ENCODE measurements around the gene DISC1.
"Not testable (repeated sequence)": the region's sequence is repeated elsewhere in the genome, so short reads cannot be mapped to it uniquely, and the experiment has no call there.

DISC1 gene

DNA sequence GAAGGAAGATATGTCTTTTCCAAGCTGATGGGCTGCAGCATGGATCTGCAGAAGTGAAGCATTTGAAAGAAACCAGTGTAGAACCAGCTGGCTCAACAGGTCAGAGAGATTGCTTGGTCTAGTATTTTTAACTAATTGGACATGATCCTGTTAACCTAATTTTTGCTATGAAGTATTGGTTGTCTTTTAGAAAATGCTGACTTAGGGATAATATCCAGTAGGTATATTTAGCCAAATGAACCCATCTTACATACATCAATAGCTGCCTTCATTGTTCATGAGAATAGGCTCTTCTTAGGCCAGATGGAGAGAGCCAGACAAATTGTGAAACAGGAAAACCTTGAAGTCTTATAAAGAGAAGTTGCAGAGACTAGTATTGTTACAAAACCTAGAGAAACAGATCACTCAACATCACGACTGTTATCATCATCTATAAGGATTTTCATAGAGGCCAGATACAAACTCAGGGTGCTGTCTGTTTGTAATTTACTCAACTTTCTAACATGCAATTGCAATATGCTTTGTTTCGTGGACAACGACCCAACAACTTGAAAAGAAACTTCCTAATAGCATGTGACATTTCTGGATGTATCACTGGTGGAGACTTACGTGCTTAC is 148.2 kb downstream of the DISC1 start:
- no peak for DNase-seq (ENCODE audit: low read depth in 2 of 2)

DNA sequence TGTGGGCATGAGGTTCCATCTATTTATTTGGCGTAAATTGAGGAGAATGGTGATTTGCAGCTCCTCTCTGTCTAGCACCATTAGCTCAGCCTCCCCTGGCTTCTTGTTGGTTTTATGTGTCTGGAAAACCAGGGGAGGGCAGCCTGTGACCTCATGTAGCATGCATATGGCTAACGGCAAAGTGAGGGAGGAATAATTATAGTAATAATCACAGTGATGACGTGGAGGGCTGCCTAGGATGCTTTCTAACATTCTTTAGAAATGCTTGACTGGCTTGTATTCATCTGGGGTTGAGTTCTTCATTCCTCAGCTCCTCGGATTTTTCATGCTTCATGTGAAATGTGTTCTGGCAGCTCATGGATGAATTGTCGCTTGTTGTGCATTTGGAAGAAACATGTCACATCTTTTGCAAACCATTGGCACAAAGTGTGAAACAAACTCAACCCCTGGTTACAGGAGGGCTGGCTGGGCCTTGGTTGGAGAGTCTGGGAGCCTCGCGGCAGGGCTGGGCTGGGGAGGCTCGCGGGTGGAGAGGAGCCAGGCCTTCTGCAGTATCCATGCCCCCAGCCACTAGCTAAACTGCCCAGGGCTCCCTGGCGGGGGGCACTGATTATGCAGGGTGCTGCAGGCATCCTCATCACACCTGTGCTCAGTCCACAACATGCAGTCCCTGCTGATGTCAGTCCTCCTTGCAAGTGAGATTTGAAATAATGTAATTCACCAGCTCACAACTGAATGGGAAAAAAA is 149.6 kb downstream of the DISC1 start:
- no peak for DNase-seq (ENCODE audit: low read depth in 2 of 2)

DNA sequence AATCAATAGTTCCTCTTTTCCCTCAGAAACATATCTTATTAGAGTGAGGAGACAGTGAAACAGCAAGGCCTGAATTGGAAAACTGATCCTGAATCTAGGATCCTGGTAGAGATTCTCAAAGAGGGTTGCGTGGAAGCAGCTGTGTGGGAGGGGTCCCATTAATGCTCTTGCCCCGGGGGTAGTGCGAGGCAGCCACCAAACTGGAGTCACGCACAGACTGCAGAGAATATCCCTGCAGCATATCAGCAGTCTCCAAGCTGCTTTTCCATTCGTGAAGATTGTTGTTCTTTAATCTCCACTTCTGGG is 150.1 kb downstream of the DISC1 start:
- DNase-seq (ENCODE audit: low read depth in 2 of 2): no peak

DNA sequence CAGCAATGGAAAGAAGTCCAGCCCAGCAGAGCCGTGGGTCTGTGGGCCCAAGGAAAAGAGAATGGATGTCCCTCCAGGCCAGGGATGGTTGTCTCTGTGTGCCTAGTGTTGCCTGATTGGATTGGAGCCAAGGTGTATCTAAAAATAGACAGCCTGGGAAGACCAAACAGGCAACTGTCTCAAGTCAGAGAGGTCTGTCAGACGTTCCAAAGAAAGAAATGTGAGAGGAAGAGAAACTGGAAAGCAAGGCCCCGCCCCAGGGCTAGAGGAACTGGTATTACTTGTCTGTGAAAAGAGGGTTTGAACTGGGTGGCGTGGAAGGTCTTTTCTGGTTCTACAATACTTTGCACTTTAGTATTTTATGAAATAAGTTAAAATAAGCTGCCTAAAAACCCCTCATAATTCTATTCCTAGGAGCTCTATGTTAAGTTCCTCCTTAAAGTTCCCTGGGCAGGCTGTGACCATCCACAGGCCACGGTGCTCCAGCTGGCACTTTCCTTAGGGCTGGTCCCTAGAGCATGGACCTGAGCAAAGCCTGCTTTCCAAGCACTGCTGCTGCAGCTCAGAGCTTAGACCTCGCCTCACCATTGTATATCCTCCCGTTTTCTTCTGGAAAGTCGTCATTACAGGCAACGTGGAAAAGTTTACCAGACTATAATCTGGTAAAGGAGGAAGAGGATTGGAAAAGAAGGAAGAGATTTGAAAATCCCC is 151.6 kb downstream of the DISC1 start:
- no peak for DNase-seq (ENCODE audit: low read depth in 2 of 2)

DNA sequence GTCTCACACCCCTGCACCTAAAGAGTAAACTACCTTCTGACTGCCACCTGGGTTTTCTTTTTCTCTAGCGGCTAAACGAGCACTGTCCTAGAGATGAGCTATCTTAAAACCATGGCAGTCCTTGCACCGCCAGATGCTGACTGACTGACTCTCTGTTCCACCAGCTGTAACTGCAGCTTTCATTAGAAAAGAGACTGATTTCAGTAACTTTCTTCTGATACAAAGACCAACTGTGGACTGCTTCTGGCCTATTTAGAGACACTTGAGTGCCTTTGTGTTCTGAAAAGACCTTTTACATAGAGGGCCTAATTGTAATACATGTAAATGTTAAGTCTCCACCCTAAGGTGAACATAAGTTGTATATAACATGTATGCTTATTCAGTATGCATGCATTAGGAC is 152.5 kb downstream of the DISC1 start:
- no peak for DNase-seq (ENCODE audit: low read depth in 2 of 2)

DNA sequence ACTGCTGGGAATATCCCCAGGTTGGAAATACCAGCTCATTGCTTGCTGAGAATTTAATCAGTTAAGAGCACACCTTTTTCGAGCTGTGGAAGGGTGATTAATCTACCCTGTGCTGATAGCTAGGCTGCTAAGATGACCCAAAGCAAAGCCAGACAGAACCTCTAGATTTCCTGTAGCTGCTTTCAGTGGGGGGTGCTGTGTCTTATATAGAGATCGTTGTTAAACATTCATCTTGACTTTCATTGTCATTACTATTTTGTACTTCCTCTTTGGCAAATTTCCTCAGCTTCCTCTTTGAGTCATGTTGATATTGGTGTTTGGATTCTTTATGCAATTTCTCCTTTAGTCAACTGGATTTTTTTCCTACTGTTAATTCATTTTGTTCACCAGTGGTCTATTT is 155.3 kb downstream of the DISC1 start:
- DNase-seq (ENCODE audit: low read depth in 2 of 2): no peak

DNA sequence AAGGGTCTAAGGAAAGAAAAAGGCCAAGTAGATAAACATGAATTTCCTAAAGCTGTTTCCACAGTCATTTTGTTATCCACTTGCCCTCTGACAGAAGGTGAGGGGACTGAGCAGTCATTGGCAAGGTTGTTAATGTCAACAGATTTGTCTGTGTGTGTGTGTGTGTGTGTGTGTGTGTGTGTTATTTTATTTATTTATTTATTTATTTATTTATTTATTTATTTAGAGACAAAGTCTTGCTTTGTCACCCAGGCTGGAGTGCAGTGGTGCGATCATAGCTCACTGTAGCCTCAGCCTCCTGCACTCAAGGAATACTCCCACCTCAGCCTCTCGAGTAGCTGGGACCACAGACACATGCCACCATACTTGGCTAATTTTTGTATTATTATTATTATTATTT is 158.5 kb downstream of the DISC1 start:
- not testable (repeated sequence) for DNase-seq (ENCODE audit: low read depth in 2 of 2)

DNA sequence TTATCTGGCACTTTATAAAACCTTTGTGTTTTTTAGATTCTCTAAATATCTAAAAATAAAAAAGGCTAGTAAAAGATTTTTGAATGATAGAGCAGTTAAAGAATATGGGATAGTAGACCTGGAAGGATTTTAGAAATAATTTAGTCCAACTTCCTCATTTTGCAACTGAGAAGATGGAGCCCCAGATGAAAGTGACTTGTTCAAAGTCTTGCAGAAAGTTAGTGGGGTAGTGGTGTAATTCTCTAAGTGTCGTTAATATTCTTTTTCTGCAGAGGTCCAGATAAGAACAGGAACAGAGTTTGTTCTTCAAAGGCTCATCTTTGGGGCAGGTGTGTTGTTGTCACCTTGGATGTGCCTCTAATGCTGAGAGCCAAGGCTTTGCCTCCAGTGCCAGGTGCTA is 159.5 kb downstream of the DISC1 start:
- DNase-seq (ENCODE audit: low read depth in 2 of 2): no peak

DNA sequence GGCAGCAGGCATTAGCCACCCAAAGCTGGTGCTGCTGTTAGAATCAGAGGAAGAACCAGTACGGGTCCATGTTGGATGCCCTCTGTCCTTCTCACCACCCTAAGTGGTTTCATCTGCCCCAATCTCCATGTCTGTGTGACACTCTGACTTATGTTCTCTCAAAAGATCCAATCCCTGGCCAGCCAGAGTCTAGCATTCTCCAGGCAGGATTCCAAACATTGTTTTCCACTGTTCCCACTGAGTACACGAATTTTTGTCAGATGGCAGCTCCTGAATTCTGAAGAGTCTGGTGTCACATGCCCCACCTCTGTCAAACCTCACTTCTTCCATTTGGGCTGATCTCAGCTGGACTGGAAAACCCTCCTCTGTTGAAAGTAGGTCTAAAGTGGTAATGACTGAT is 166.0 kb downstream of the DISC1 start:
- DNase-seq (ENCODE audit: low read depth in 2 of 2): no peak

DNA sequence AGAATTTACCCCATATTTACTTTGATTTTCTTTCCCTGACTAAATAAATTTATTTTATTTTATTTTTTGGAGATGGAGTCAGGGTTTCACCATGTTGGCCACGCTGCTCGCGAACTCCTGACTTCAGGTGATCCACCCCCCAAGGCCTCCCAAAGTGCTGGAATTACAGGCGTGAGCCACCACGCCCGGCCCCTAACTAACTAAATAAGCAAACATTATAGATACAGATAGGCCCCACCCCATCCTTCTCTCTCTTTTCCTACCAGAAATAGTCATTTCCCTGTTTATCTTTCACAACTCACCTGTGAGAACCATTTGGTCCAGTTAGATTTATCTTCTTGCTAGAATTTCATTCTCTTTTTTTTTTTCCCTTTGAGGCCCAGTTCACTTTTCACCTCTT is 167.3 kb downstream of the DISC1 start:
- no peak for DNase-seq (ENCODE audit: low read depth in 2 of 2)

DNA sequence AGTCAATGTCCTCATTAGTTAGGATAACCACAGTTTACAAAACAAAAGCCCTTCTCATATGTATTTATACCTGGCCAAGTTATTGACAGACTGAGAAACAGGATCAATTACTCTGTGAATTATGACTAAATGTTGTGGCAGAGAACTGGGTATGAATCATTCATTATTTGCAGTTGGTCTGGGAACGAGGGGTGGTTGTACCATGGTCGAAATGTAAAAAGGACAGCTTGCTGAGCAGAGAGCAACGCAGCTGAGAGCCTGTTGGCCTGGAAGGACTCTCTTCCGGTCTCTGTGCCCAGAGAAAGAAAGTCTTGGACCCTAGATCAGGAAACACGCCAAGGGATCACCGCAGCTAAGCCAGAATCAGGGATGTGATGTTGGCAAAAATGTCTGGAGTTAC is 169.6 kb downstream of the DISC1 start:
- DNase-seq (ENCODE audit: low read depth in 2 of 2): no peak

DNA sequence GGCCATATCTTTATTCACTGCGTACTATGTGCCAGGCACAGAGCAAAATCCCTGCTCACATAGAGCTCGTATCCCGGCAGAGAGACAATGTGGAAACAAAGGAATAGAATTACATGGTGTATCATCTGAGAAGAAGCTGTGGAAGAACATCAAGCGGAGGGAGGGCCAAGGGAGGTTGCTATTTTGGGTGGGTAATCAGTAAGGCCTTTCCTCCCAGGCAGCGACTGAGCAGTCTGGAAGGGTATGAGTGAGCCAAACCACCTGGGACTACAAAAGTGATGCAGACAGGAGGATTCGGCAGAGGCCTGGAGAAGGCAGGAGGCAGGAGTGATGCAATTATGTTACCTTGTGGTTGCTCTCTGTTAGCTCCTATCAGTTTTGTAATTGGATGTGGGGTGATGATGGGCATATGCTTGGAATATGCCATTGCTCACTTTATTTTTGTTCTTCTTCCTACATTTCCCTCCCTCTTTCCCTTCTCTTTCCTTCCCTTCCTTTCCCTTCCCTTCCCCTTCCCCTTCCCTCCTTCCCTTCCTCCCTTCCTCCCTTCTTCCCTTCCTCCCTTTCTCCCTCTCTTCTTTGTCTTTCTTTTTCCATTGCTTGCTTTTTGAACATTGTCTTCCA is 172.9 kb downstream of the DISC1 start:
- no peak for DNase-seq (ENCODE audit: low read depth in 2 of 2)

DNA sequence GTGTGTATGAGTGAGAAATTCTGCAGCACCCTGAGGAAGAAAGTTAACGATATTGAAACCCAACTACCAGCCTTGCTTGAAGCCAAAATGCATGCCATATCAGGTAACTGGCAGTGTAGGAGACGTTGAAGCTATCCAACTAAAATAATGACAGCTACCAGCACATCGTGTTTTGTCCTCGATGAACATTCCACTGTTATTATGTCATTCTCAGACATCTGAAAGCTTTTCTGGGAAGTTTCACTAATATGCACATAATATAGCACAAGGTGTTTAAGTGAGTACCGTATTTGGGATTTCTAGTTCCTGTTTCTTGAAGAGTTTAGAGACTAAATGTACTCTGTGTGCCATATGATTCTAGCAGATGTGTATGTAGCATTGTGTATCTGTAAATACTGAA is 173.5 kb downstream of the DISC1 start:
- DNase-seq (ENCODE audit: low read depth in 2 of 2): no peak

DNA sequence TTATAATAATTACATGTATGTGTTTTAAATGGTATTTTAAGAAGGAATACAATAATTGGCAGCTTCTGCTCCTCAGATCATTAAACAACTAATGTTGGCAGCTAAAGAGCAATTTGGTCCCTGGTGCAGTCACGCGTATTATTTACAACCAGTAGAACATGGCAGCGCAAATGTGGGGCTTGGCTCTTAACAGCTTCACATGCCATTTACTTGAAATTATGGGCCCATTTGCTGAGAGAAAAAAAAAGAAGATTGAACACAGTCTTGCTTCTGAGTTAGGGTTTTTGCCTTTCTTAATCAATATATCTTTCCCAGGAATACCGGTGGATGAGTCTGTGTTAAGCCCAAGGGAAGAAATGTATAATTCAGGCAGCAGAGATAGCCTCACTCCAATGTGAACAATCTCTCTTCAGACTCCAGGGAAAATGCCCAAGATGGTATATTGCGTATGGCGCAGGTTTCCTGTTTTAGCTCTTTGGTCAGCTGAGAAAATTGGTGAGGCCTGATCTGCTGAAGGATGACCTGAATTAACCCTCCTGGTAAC is 174.5 kb downstream of the DISC1 start:
- no peak for DNase-seq (ENCODE audit: low read depth in 2 of 2)

DNA sequence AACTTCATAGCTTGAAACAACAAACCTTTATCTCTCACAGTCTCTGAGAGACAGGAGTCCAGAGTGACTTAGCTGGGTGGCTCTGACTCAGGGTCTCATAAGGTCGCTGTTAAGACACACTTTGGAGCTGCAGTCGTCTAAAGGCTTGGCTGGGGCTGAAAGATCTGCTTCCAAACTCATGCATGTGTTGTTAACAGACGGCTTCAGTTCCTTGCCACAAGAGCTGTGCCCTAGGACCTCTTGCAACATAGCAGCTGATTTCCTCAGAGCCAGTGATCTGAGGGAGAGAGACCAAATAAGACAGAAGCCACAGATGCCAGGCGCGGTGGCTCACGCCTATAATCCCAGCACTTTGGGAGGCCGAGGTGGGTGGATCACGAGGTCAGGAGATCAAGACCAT is 176.8 kb downstream of the DISC1 start:
- DNase-seq (ENCODE audit: low read depth in 2 of 2): no peak

DNA sequence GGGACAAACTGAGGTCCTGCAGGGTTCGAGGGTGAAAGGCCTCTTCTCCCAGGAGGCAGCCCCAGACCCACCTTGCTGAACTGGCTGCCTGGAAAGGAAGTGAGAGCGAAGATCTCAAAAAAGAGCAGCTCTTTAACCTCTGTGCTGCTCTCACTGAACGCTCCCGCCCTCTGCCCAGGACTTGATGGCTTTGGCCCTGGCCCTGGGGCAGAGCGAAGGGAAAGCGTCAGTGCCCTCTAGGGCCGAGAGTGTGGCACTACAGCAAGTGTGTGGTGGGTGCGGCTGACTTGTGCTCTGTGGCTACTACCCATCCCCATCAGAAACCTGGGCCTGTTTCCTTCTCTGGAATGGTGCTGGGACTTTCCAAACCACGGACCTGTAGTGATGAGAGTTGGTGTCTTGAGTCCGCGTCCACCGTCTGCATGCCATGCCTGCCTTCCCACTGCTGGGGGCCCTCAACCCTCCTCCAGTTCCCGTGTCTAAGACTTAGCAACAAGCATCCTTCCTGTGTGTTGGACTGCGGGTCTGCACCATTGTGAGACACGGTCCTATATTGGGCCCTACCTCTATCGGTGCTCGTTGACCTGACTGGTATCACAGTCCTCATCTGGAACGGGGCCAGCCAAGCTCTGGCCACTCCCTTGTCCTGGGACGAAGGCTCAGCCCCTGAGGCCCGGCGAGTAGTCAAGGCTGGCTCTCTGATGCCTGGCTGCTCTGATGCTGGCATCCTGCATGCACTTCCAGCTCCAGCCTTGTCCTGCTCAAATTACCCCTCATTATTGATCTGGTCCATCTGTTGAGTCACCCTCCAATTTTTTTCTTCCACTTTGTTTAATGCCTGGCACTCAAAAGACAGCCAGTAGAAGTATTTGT is 180.3 kb downstream of the DISC1 start:
- DNase-seq (ENCODE audit: low read depth in 2 of 2): no peak

DNA sequence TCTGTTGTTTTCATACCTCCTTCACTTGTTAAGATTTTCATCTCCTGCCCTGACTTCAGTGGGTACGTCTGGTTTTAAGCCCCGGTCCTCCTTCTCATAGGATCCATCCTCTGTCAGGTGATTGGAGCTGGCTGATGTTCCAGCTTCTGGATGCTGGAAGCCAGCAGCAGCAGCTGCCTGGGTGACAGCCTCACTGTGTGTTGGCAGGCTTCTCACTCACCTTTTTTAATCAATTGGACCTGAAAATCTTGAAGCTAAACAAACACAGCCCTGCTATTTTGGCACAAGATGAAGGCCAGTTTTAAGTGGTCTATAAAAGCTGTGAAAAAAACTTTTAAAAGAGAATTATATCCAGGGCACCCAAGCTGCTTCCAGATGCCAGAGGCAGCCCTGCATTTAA is 181.0 kb downstream of the DISC1 start:
- DNase-seq (ENCODE audit: low read depth in 2 of 2): no peak

DNA sequence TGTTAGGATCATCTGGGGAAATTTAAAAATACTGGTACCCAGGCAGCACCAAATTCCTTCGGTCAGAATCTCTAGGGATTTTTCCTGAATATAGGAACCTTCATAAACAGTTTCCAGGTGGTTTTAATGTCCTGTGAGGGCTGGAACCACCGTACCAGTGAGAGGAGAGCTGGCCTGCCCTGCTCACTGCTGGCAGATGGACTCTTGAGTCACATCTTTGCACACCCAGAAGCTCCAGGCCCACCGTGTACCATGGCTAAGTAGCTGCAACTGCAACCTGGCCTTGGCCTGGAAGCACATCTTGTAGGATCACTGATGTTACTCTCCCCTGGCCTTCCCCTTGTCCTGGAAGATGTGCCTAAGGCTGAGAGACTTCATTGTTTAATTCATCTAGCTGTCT is 181.5 kb downstream of the DISC1 start:
- no peak for DNase-seq (ENCODE audit: low read depth in 2 of 2)

DNA sequence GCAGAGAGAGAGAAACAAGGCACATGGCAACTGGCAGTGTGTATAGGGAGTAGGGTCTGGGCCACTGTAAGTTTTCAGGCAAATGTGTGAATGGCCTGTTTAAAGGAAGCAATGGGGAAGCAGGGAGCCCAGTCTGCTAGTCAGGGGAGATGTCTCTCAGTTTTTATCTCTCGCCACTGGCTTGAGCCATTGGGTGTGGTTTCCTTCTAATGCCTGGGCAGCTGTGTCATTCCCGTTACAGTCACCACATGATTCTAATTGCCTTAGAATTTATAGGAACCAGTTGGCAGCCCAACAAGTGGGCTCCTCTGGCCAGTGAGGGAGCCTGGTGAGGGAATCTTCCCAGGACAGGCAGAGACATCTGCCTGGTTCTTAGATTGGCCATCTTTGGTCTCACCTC is 182.4 kb downstream of the DISC1 start:
- no peak for DNase-seq (ENCODE audit: low read depth in 2 of 2)

DNA sequence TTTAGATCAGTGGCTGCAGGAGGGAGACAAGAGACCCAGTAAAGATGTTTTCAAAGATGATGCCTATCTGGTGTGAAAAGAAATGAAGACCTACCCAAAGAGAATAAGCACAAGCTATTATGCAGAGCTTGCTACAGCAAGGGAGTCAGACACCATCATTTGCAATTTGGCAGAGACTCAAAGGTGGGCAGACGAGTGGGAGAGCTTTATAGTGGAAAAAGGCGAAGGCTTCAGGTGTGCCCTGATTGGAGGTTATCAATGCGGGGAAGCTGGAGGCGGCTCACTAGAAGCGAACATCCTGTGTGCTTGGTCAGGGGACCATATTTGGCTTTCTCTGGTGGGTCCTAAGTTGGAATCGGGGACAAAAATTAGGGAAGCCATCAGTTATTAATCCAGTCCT is 183.8 kb downstream of the DISC1 start:
- DNase-seq (ENCODE audit: low read depth in 2 of 2): no peak

DNA sequence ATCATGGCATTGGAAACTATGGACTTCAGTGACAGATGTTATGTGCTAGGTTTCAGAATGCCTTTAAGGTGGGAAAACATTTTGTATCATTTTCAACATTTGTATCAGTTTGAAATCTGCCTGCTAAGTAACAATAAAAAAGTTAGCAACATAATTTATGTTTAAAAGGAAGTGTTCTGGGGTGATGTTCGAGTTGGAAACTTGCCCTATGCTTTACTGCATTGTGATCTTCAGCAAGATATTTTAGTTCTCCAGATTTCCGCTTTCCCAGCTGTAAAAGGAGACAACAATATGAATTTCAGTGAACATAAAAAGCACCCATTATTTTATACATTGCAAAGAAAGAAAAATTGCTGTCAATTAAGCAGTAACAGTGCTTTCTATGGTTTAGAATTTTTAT is 187.4 kb downstream of the DISC1 start:
- DNase-seq (ENCODE audit: low read depth in 2 of 2): no peak

DNA sequence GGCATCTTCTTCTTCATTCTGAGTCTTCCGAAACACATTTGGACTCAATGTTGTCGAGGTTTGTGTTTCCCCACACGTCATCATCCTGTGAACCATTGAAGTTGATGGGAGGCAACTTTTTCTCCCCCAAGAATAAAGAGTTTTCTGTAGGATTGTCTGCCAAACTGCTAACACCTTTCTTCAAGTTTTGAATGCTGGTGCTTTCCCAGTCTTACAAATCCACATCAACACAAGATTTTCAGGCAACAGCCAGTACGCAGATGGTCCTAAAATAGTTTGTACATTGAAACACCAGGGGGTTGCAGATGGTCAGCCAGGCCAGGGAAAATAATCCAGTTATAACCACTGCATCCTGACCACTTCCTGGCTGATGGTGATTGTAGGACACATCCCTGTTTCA is 187.9 kb downstream of the DISC1 start:
- DNase-seq (ENCODE audit: low read depth in 2 of 2): no peak

Data from stimulated activated CD8-positive, alpha-beta memory T cell treated with anti-CD3 and anti-CD28 coated beads, Interleukin-15, amount 100 ng/mL, for 4 hours (primary cell).